ENCODE data around the gene SEPTIN8. TPM values are rescaled to one million over a fixed set of nuclear protein-coding genes. Genes with fewer than 3 reads are reported as not detected.
A peak's percentile ranks its signal among the peaks of the same experiment; 100 is the strongest.

SEPTIN8 gene
- total RNA-seq, 4 donors from 2014 or later: 31.9 to 44.9 (median 38.3) TPM

DNA sequence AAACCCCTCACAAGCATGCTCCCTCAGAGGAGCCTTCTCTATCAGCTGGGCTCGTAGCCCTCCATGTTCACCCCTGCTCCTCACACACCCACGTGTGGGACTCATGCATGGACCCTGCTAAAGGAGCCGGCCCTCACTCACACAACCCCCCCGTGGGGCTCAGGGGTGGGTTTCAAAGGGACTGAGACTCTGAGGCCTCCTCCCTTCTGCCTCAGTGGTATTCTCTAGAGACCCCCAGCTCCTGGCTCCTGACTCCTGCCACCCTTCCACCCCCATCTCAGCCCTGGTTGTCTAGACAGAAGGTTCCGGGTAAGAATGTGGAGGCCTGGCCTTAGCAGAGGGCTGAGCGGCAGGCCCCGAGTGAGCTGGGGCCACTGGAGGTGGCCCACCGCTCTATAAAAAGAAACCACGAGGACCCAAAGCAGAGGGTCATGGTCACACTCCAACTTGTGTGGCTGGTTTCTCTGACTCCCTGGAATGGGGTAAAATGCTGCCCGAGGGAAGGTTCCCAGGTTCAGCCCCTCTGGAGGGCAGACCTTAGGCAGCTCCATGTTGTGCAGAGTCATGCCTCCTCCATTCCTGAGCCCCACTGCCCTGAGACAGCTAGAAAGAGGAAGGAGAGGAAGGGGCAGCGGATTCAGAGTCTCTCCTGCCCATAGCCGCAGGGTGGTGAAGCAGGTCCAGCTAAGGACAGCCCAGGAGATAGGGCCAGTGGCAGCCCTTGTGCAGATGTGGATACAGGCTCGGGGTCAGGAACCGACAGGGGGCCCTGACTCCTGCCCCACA lies 10.8 kb downstream of the SEPTIN8 start:
- DNase-seq: no peak
- no peak overlapping the region for H3K4me3 ChIP-seq
- intact Hi-C loops (cut with DNase I): no loop called here
- TF ChIP-seq CTCF (IDR thresholded peaks at IDR 0.05): no peak
- no peak for TF ChIP-seq POLR2A (IDR thresholded peaks at IDR 0.05)
- peaks cover 17 to 45% (median 30%) of the 10 kb centered on the region in 3 donors for H3K36me3 ChIP-seq
- no peaks in the 10 kb centered on the region for H3K27me3 ChIP-seq
- H3K27ac ChIP-seq: peak overlapping the region in 1 of 4 donors; percentile 18
- H3K4me1 ChIP-seq: peaks cover 5 to 55% (median 17%) of the 10 kb centered on the region in 3 donors
- WGBS, 2 donors: 89 to 98% methylated on average over 6 to 7 of the region's 14 CpGs
- no peaks in the 10 kb centered on the region for H3K9me3 ChIP-seq

- Histone ChIP-seq H3K27ac (no peak overlapping the region), H3K4me3 (no peak overlapping the region), H3K9me3 (no peaks in the 10 kb centered on the region), H3K4me1 (peaks cover 4 to 47% (median 12%) of the 10 kb centered on the region in 3 donors), H3K27me3 (no peaks in the 10 kb centered on the region), H3K36me3 (peaks cover 17 to 53% (median 38%) of the 10 kb centered on the region in 3 donors)
- 90 to 98% methylated on average over 5 to 6 of the region's 12 CpGs for WGBS, 2 donors
- DNase-seq: no peak
- intact Hi-C loops (cut with DNase I): no loop called here
- TF ChIP-seq CTCF (IDR thresholded peaks at IDR 0.05) (no peak), POLR2A (IDR thresholded peaks at IDR 0.05) (no peak)
These were observed 11.6 kb downstream of the SEPTIN8 start for GRCh38 chr5:132765311-132766019.

GRCh38 chr5:132764671-132765238 lies 12.3 kb downstream of the SEPTIN8 start:
- Histone ChIP-seq H3K9me3 (no peaks in the 10 kb centered on the region), H3K36me3 (peaks cover 17 to 60% (median 44%) of the 10 kb centered on the region in 3 donors), H3K4me3 (no peak overlapping the region), H3K27me3 (no peaks in the 10 kb centered on the region), H3K4me1 (peaks cover 4 to 47% (median 12%) of the 10 kb centered on the region in 3 donors), H3K27ac (no peak overlapping the region)
- WGBS, 2 donors: 79 to 89% methylated on average over 4 to 6 of the region's 7 CpGs
- no peak for TF ChIP-seq CTCF (IDR thresholded peaks at IDR 0.05)
- TF ChIP-seq POLR2A (IDR thresholded peaks at IDR 0.05): no peak
- intact Hi-C loops (cut with DNase I): no loop called here
- DNase-seq: no peak

DNA sequence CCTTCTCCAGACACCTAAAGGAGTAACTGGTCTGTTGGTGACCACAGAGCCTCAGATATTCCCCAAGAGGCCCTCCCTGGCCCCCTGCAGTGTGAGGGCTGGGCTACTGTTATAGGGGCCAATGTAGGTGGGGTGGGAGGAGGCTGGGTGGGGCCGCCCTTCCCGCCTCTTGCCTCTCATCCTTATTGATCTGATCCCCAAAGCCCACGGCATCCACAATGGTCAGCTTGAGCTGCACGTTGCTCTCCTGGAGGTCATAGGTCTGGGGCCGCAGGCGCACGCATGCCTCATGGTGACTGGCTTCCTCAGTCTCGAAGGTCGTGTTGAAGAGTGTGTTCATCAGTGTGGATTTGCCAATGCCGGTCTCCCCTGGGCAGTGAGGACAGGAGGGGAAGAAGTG lies 13.0 kb downstream of the SEPTIN8 start:
- H3K9me3 ChIP-seq: no peaks in the 10 kb centered on the region
- peaks cover 17 to 67% (median 44%) of the 10 kb centered on the region in 3 donors for H3K36me3 ChIP-seq
- no peak overlapping the region for H3K4me3 ChIP-seq
- intact Hi-C loops (cut with DNase I): no loop called here
- TF ChIP-seq CTCF (IDR thresholded peaks at IDR 0.05): no peak
- H3K27ac ChIP-seq: no peak overlapping the region
- peaks cover 4 to 51% (median 12%) of the 10 kb centered on the region in 3 donors for H3K4me1 ChIP-seq
- no peak for DNase-seq
- 94 to 95% methylated on average over 4 to 7 of the region's 10 CpGs for WGBS, 2 donors
- H3K27me3 ChIP-seq: no peaks in the 10 kb centered on the region
